HG03432 (cell line): Measurements from ENCODE around the gene LSM10.

Experiments used
- ATAC-seq: cut with Tn5 transposase; IDR thresholded peaks from one replicate; pipeline ENCODE4 v1.9.1; 2021; ENCODE audit warnings: mild to moderate bottlenecking, moderate library complexity; ENCODE audit not compliant: unreplicated experiment

Gene LSM10

GRCh38 chr1:36411674-36412648, 14.3 kb upstream of the LSM10 start:
- no peak for ATAC-seq

GRCh38 chr1:36408479-36408878, 10.8 kb upstream of the LSM10 start:
- ATAC-seq = no peak

- no peak for ATAC-seq
These were observed 8.7 kb upstream of the LSM10 start for GRCh38 chr1:36406440-36406839.

- no peak for ATAC-seq
These were observed 4.8 kb upstream of the LSM10 start for GRCh38 chr1:36402504-36402890.

- no peak for ATAC-seq
These were observed 4.1 kb upstream of the LSM10 start for GRCh38 chr1:36401602-36402503.

GRCh38 chr1:36400825-36401601, 3.3 kb upstream of the LSM10 start:
- ATAC-seq = no peak

GRCh38 chr1:36400514-36400824, 2.8 kb upstream of the LSM10 start:
- no peak for ATAC-seq

GRCh38 chr1:36398370-36398977, 766 bp upstream of the LSM10 start:
- no peak for ATAC-seq

- no peak for ATAC-seq
These were observed 678 bp downstream of the LSM10 start for GRCh38 chr1:36397083-36397377.

- ATAC-seq = no peak
These were observed 1.3 kb downstream of the LSM10 start for GRCh38 chr1:36396359-36396758.

GRCh38 chr1:36393686-36394085, 4.0 kb downstream of the LSM10 start:
- no peak for ATAC-seq

- ATAC-seq = no peak
These were observed 4.9 kb downstream of the LSM10 start for GRCh38 chr1:36392836-36393235.

- ATAC-seq = no peak
These were observed 6.4 kb downstream of the LSM10 start for GRCh38 chr1:36391271-36391670.

- no peak for ATAC-seq
These were observed 7.3 kb downstream of the LSM10 start for GRCh38 chr1:36390411-36390810.

- no peak for ATAC-seq
These were observed 7.7 kb downstream of the LSM10 start for GRCh38 chr1:36389999-36390398.

GRCh38 chr1:36389261-36389660, 8.4 kb downstream of the LSM10 start:
- ATAC-seq = no peak

GRCh38 chr1:36387141-36387949, 10.4 kb downstream of the LSM10 start:
- ATAC-seq = no peak

GRCh38 chr1:36386265-36387140, 11.2 kb downstream of the LSM10 start:
- peak; percentile 47 for ATAC-seq
